GM21717 (cell line): ENCODE measurements around the gene WFDC1.

Source experiments
- ATAC-seq: cut with Tn5 transposase; IDR thresholded peaks from one replicate; pipeline ENCODE4 v1.9.1; 2021; ENCODE audit warnings: mild to moderate bottlenecking, moderate library complexity; ENCODE audit not compliant: unreplicated experiment

Gene WFDC1

GRCh38 chr16:84271866-84272265 lies 22.8 kb upstream of the WFDC1 start:
- ATAC-seq: no peak

- ATAC-seq: no peak
These were observed 21.8 kb upstream of the WFDC1 start for GRCh38 chr16:84272740-84273320.

- no peak for ATAC-seq
These were observed 20.2 kb upstream of the WFDC1 start for GRCh38 chr16:84274515-84274914.

- ATAC-seq: no peak
These were observed 19.0 kb upstream of the WFDC1 start for GRCh38 chr16:84275585-84276151.

GRCh38 chr16:84277244-84277823 lies 17.3 kb upstream of the WFDC1 start:
- no peak for ATAC-seq

- no peak for ATAC-seq
These were observed 16.3 kb upstream of the WFDC1 start for GRCh38 chr16:84278333-84278732.

GRCh38 chr16:84278968-84279367 lies 15.7 kb upstream of the WFDC1 start:
- ATAC-seq: no peak

GRCh38 chr16:84279881-84280280 lies 14.8 kb upstream of the WFDC1 start:
- no peak for ATAC-seq

GRCh38 chr16:84281074-84281473 lies 13.6 kb upstream of the WFDC1 start:
- ATAC-seq: no peak

GRCh38 chr16:84282533-84282932 lies 12.1 kb upstream of the WFDC1 start:
- ATAC-seq: no peak

GRCh38 chr16:84283314-84284153 lies 11.1 kb upstream of the WFDC1 start:
- no peak for ATAC-seq

GRCh38 chr16:84284154-84284722 lies 10.4 kb upstream of the WFDC1 start:
- ATAC-seq: no peak

- ATAC-seq: no peak
These were observed 8.0 kb upstream of the WFDC1 start for GRCh38 chr16:84286578-84287240.

- no peak for ATAC-seq
These were observed 5.8 kb upstream of the WFDC1 start for GRCh38 chr16:84288902-84289301.

GRCh38 chr16:84291226-84291625 lies 3.5 kb upstream of the WFDC1 start:
- ATAC-seq: no peak

- no peak for ATAC-seq
These were observed 2.7 kb upstream of the WFDC1 start for GRCh38 chr16:84292011-84292410.

- no peak for ATAC-seq
These were observed 1.3 kb upstream of the WFDC1 start for GRCh38 chr16:84293406-84293805.

- ATAC-seq: no peak
These were observed 561 bp upstream of the WFDC1 start for GRCh38 chr16:84294117-84294516.

- ATAC-seq: no peak
These were observed 654 bp downstream of the WFDC1 start for GRCh38 chr16:84295203-84295860.

- no peak for ATAC-seq
These were observed 3.8 kb downstream of the WFDC1 start for GRCh38 chr16:84298376-84298899.
